NCI-H345 treated with DMSO at 0.1 percent for 48 hours (cell line): Measurements from ENCODE around the gene CPPED1.
A peak's percentile ranks its signal among the peaks of the same experiment; 100 is the strongest.
"Not testable (repeated sequence)": the region's sequence is repeated elsewhere in the genome, so short reads cannot be mapped to it uniquely, and the experiment has no call there.

ENCODE experiments used
- DNase-seq: peaks from one replicate; lab custom pipeline; 2025; ENCODE audit not compliant: unreplicated experiment; lab: John Stamatoyannopoulos, UW

CPPED1 gene

GRCh38 chr16:12803203-12804093, at the start of gene CPPED1:
Gene CPPED1 (minus strand): TSS chr16:12803887. CDS start chr16:12803776, 111 bp downstream.
- DNase-seq = peak; percentile 82

DNA sequence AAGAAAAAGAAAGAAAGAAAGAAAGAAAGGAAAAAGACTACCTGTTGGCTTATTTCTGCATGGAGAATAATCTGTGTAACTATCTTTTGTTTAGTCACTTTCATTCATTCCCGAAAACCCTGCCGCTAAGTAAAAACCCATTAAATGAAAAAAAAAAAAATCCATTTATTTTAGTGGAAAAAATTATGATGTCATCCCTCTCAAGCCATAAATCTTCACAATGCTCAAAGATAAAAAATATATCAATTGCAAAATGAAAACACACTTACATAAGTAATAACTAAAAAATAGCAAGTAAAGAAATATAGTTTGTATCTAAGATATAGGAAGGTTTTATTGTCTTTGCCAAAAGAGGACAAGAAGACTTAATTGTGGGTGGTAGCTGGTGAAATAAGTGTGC, 46.5 kb upstream of the CPPED1 start:
- no peak for DNase-seq

- DNase-seq = no peak
Measured at GRCh38 chr16:12846592-12846991, 42.9 kb upstream of the CPPED1 start.

DNA sequence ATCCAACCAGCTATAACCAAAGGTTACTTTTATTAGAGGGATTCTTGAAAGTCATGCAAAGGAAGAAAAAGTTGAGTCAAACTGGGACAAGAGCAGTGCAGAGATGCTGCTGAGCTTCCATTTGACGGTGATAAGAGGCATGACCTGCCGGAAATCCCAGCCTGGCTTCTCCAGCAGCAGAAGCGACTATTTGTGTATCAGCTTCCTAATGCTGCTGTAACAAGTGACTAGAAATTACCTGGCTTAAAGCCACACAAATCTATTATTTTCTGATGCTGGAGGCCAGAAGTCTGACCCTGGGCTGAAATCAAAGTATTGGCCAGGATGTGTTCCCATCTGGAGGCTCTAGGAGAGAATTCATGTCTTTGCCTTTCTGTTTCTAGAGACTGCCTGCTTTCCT, 41.6 kb upstream of the CPPED1 start:
- DNase-seq = no peak

DNA sequence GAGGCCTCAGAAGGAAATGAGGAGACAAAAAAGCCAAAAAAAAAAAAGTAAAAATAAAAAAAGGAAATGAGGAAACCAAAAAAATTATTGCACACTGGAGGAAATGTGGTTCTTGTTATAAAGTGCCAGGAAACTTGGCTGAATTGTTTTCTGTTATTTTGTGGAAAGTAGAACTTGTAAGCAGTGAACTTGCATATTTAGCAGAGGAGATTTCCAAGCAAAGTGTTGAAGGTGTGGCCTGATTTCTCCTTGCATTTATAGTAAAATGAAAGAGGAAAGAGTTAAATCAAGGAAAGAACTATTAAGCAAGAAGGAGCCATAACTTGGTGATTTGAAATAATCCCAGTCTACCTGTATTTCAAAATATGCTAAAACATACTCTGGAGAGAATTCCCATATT, 34.1 kb upstream of the CPPED1 start:
- no peak for DNase-seq

GRCh38 chr16:12837291-12837690, 33.6 kb upstream of the CPPED1 start:
- DNase-seq = no peak

DNA sequence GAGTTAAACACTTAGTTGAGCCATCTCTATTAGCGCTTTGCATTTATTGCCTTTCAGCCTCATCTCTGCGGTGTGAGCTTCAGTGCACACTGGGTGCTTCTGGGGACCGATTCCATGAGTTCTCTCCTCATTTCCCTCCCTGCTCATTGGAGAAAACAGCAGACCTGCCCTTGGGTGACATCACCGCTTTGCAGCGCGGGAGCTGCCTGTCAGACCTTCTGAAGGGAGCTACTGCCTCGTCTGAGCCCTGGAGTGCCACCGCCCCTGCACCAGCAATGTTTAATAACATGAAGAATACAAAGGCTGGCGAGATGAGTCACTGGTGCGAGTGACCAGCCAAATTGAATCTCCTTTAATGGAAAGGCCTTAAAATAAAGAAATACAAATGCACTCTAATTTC, 30.2 kb upstream of the CPPED1 start:
- DNase-seq = no peak

GRCh38 chr16:12829096-12829888, 25.6 kb upstream of the CPPED1 start:
- no peak for DNase-seq

DNA sequence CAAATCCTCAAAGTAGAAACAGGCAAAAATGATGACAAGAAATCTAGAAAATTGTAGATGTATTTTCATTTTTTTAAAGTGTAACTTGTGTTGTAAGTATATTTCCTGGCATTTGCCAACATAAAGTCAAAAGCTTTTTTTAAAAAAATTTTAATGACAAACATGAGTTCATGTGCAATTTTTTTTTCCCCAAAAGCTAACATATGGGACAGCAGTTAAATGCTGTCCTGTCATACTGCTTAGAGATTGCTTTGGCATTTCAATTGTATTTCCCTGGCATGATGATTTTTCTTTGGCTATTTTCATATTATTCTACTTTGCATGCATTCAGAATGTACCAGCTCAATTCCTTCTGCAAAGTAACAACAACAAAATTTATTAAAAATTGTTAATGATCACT, 24.5 kb upstream of the CPPED1 start:
- DNase-seq = no peak

DNA sequence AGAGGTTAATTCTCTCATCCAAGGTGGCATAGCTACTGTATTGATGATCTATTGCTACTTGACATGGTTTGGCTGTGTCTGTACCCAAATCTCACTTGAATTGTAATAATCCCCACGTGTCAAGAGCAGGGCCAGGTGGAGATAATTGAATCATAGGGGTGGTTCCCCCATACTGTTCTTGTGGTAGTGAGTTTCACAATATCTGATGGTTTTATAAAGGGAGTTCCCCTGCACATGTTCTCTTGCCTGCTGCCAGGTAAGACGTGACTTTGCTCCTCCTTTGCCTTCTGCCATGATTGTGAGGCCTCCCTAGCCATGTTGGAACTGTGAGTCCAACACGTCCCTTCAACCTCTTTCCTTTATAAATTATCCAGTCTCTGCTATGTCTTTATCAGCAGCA, 22.9 kb upstream of the CPPED1 start:
- DNase-seq = no peak

DNA sequence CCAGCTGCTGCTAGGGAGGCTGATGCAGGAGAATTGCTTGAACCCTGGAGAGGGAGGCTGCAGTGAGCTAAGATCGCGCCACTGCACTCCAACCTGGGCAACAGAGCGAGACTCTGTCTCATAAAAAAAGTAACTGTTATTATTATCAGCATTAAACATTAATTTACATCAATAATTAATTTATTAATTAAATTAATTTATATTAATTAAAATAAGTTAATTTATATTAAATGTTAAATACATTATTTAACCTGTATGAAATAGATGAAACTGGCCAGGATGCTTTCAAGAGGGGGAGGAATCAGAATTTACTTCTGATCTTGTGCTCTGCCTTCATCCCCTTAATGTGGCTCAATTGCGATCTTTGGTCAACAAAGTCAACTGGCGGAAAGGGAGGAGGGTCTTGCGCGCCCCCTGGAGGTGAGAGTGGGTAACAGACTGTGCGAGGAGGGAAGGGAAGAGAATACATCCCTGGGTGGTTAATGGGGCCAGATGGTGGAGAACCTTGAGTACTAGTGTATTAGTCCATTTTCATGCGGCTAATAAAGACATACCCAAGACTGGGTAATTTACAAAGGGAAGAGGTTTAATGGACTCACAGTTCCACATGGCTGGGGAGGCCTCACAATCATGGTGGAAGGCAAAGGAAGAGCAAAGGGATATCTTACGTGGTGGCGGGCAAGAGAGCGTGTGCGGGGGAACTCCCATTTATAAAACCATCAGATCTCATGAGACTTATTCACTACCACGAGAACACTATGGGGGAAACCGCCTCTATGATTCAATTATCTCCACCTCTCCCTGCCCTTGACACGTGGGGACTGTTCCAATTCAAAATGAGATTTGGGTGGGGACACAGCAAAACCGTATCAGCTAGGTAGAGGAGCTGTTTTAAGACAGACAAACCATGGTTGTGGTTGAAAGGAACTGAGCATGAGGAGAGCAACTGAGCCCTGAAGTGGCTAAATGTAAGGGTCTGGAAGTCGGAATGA, 15.7 kb upstream of the CPPED1 start:
- DNase-seq = no peak

DNA sequence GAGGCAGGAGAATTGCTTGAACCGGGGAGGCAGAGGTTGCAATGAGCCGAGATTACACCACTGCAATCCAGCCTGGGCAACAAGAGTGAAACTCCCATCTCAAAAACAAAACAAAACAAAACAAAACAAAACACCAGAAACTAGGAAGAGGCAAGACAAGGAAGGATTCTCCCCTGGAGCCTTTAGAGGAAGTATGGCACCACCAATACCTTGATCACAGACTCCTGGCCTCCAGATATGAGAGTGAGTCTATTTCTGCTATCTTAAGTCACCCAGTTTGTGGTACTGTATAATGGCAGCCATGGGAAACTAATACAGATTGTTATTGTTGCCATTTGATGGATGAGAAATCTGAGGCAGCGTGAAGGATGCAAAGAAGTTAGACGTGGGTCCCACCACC, 14.6 kb upstream of the CPPED1 start:
- DNase-seq = no peak

- DNase-seq = not testable (repeated sequence)
Measured at GRCh38 chr16:12816791-12817214, 13.1 kb upstream of the CPPED1 start.

DNA sequence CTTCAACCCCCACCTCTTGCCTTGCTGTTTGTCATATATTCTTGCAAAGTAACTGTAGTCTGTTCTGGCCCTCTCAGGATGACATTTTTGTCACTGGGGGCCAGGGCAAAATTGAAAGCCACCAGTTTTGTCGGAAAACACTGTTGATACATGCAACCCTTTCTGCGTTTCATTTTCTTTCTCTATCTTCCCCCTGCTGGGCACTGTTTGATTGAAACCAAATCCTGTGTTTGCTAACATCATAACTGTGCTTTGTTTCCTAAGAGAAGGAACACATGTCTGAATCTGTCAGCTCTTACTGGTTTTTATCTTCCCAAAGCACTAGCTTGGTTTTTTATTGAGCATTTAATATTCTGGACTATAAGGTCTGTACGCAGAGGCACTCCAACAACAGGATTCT, 11.7 kb upstream of the CPPED1 start:
- peak; percentile 1 for DNase-seq

- not testable (repeated sequence) for DNase-seq
Measured at GRCh38 chr16:12813734-12814133, 10.0 kb upstream of the CPPED1 start.

- not testable (repeated sequence) for DNase-seq
Measured at GRCh38 chr16:12813321-12813720, 9.6 kb upstream of the CPPED1 start.

- no peak for DNase-seq
Measured at GRCh38 chr16:12811441-12812383, 8.0 kb upstream of the CPPED1 start.

DNA sequence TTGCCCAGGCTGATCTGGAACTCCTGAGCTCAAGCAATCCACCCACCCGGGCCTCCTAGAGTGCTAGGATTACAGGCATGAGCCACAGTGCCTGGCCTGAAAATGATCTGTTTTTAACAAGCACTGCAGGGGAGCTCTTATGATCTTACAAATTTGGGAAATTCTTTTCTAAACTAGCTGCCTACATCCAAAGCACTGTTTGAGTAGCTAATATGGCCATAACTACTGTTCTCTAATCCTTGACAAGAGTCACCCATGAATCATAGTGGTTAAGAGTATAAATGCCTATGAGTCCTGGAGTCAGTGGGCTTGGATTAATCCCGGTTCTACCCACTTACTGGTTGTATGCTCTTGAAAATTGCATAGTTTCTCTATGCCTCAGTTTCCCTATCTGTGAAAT, 1.4 kb upstream of the CPPED1 start:
- DNase-seq = no peak

DNA sequence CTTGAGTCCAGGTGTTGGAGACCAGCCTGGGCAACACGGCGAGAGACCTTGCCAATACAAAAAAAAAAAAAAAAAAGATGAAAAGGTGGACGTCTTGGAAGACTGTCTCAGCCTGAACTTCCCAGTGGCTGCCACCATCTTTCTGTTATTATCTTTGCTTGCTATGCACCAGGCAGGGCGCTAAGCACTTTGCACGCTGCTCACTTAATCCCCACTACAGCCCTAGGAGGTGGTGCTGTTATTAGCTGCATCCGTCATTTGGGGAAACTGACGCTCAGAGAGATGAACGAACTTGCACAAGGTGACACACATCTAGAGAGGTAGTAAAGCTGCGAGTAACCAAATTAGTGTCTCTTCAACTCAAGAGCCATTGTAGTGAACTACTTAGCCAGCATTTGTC, 708 bp upstream of the CPPED1 start:
- no peak for DNase-seq

GRCh38 chr16:12802661-12803060, 1.0 kb downstream of the CPPED1 start:
- DNase-seq = no peak
